ENCODE measurements around the gene CNTNAP4.
A peak's percentile ranks its signal among the peaks of the same experiment; 100 is the strongest.

Gene CNTNAP4

GRCh38 chr16:76487411-76488064 lies 210.3 kb downstream of the CNTNAP4 start:
- DNase-seq (ENCODE audit: low spot score) = peak; percentile 99

- peak; percentile 95 for DNase-seq (ENCODE audit: low spot score)
Observed at GRCh38 chr16:76488065-76488417, 210.8 kb downstream of the CNTNAP4 start.

- DNase-seq (ENCODE audit: low spot score) = peak; percentile 83
Observed at GRCh38 chr16:76490036-76490639, 212.9 kb downstream of the CNTNAP4 start.

GRCh38 chr16:76500006-76500405 lies 222.8 kb downstream of the CNTNAP4 start:
- DNase-seq (ENCODE audit: low spot score) = no peak

- no peak for DNase-seq (ENCODE audit: low spot score)
Observed at GRCh38 chr16:76502063-76502462, 224.9 kb downstream of the CNTNAP4 start.

- no peak for DNase-seq (ENCODE audit: low spot score)
Observed at GRCh38 chr16:76502555-76502954, 225.4 kb downstream of the CNTNAP4 start.

- DNase-seq (ENCODE audit: low spot score) = no peak
Observed at GRCh38 chr16:76503091-76503490, 225.9 kb downstream of the CNTNAP4 start.

- no peak for DNase-seq (ENCODE audit: low spot score)
Observed at GRCh38 chr16:76511203-76511602, 234.0 kb downstream of the CNTNAP4 start.

GRCh38 chr16:76518781-76519180 lies 241.6 kb downstream of the CNTNAP4 start:
- DNase-seq (ENCODE audit: low spot score) = no peak

- no peak for DNase-seq (ENCODE audit: low spot score)
Observed at GRCh38 chr16:76524356-76524755, 247.2 kb downstream of the CNTNAP4 start.

GRCh38 chr16:76524769-76525168 lies 247.6 kb downstream of the CNTNAP4 start:
- DNase-seq (ENCODE audit: low spot score) = no peak

- DNase-seq (ENCODE audit: low spot score) = peak; percentile 57
Observed at GRCh38 chr16:76527244-76527643, 250.0 kb downstream of the CNTNAP4 start.

- no peak for DNase-seq (ENCODE audit: low spot score)
Observed at GRCh38 chr16:76529120-76529519, 251.9 kb downstream of the CNTNAP4 start.

- no peak for DNase-seq (ENCODE audit: low spot score)
Observed at GRCh38 chr16:76531236-76531635, 254.0 kb downstream of the CNTNAP4 start.

GRCh38 chr16:76532188-76532973 lies 255.2 kb downstream of the CNTNAP4 start:
- no peak for DNase-seq (ENCODE audit: low spot score)

- DNase-seq (ENCODE audit: low spot score) = no peak
Observed at GRCh38 chr16:76539609-76540008, 262.4 kb downstream of the CNTNAP4 start.

GRCh38 chr16:76541070-76541469 lies 263.9 kb downstream of the CNTNAP4 start:
- no peak for DNase-seq (ENCODE audit: low spot score)

GRCh38 chr16:76565542-76565941 lies 288.3 kb downstream of the CNTNAP4 start:
- DNase-seq (ENCODE audit: low spot score) = no peak

- no peak for DNase-seq (ENCODE audit: low spot score)
Observed at GRCh38 chr16:76571755-76572154, 294.6 kb downstream of the CNTNAP4 start.

GRCh38 chr16:76573281-76573680 lies 296.1 kb downstream of the CNTNAP4 start:
- no peak for DNase-seq (ENCODE audit: low spot score)

- DNase-seq (ENCODE audit: low spot score) = no peak
Observed at GRCh38 chr16:76574651-76575050, 297.4 kb downstream of the CNTNAP4 start.

- no peak for DNase-seq (ENCODE audit: low spot score)
Observed at GRCh38 chr16:76576526-76576925, 299.3 kb downstream of the CNTNAP4 start.

GRCh38 chr16:76577003-76577402 lies 299.8 kb downstream of the CNTNAP4 start:
- DNase-seq (ENCODE audit: low spot score) = no peak
